BJ (cell line): ENCODE results near the gene RECQL. TPM values are rescaled to one million over a fixed set of nuclear protein-coding genes. Genes with fewer than 3 reads are reported as not detected.

Source experiments
- CTCF ChIA-PET: fragments of 350-600 bp; formaldehyde crosslinking; extraction: SDS; loops from one replicate; lab custom pipeline; 2021; ENCODE audit warnings: antibody characterized with exemption, inconsistent platforms; lab: Yijun Ruan, JAX
- POLR2A ChIA-PET: fragments of 300-600 bp; sonication (Branson Sonifier 250); formaldehyde crosslinking; extraction: SDS; loops from one replicate; lab custom pipeline; 2021; ENCODE audit warnings: antibody characterized with exemption; lab: Charles Lee
- DNase-seq: peaks from one replicate; pipeline ENCODE4 v3.0.0-alpha.2; 2011; ENCODE audit warnings: low read depth
- H3K27me3 ChIP-seq: 2 replicates; pipeline ENCODE4 v1.6.0; 2011; ENCODE audit warnings: low read length; ENCODE audit not compliant: control insufficient read depth, insufficient read depth
- H3K36me3 ChIP-seq: 2 replicates; pipeline ENCODE4 v1.5.1; 2011; ENCODE audit warnings: low read length; ENCODE audit not compliant: control insufficient read depth, insufficient read depth
- H3K4me3 ChIP-seq: 2 replicates; pipeline ENCODE4 v1.5.1; 2011; ENCODE audit warnings: low read depth, mild to moderate bottlenecking, control low read depth, low read length
- polyA plus RNA-seq: library from polyadenylated mRNA; depleted of rRNA; stranded (reverse); fragments of >200 nt; gene quantifications from 2 replicates; pipeline ENCODE4 v1.2.3, GENCODE V29; 2011
- TF ChIP-seq, protein P1 (sequence below): IDR thresholded peaks from 2 replicates; pipeline ENCODE4 v1.5.1; 2011; ENCODE audit warnings: low read depth, mild to moderate bottlenecking, control low read depth, inconsistent platforms, low read length, moderate library complexity; ENCODE audit not compliant: insufficient read depth

Gene RECQL
- polyA plus RNA-seq, 1 experiment, result 17.6 TPM

DNA sequence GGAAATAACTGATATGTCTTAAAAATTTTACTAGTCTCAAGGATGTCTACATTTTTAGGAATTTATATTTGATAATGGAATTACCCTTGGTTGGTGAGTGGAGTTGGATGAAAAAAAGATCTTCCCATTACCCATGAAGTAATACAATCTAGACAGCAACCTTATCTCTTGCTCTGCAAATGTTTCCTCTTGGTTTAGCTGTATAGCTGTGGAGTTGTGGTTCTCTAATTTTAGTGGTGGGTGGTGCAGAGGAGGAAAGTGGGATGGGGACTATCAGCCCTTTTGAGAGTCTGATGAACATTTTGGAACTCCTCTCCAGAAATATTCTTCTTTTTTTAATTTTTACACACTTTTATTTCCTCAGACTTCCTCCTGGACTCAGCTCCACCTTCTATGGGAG is 41.7 kb upstream of the RECQL start:
- TF ChIP-seq, protein P1, sequence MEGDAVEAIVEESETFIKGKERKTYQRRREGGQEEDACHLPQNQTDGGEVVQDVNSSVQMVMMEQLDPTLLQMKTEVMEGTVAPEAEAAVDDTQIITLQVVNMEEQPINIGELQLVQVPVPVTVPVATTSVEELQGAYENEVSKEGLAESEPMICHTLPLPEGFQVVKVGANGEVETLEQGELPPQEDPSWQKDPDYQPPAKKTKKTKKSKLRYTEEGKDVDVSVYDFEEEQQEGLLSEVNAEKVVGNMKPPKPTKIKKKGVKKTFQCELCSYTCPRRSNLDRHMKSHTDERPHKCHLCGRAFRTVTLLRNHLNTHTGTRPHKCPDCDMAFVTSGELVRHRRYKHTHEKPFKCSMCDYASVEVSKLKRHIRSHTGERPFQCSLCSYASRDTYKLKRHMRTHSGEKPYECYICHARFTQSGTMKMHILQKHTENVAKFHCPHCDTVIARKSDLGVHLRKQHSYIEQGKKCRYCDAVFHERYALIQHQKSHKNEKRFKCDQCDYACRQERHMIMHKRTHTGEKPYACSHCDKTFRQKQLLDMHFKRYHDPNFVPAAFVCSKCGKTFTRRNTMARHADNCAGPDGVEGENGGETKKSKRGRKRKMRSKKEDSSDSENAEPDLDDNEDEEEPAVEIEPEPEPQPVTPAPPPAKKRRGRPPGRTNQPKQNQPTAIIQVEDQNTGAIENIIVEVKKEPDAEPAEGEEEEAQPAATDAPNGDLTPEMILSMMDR, result no peak
- H3K4me3 ChIP-seq, result no peak overlapping the region
- peaks cover 2% of the 10 kb centered on the region; the same call in 1 of the 2 replicates for H3K27me3 ChIP-seq
- CTCF ChIA-PET, result interaction anchor here (0.9 to 1.2 kb wide), 2 partner anchors 10 to 12 kb away, joined by 3 read pairs; no protein-coding TSS in a partner anchor
- POLR2A ChIA-PET, result no interaction called here
- H3K36me3 ChIP-seq, result no peaks in the 10 kb centered on the region
- DNase-seq, result no peak

- POLR2A ChIA-PET, result no interaction called here
- TF ChIP-seq, protein P1, result no peak
- DNase-seq, result no peak
- CTCF ChIA-PET, result interaction anchor here (0.9 kb wide), 1 partner anchor 9 kb away, joined by 3 read pairs; no protein-coding TSS in a partner anchor
- Histone ChIP-seq H3K27me3 (peaks cover 2% of the 10 kb centered on the region; the same call in 1 of the 2 replicates), H3K4me3 (no peak overlapping the region), H3K36me3 (no peaks in the 10 kb centered on the region)
Measured at GRCh38 chr12:21542403-21542802, 41.0 kb upstream of the RECQL start.

DNA sequence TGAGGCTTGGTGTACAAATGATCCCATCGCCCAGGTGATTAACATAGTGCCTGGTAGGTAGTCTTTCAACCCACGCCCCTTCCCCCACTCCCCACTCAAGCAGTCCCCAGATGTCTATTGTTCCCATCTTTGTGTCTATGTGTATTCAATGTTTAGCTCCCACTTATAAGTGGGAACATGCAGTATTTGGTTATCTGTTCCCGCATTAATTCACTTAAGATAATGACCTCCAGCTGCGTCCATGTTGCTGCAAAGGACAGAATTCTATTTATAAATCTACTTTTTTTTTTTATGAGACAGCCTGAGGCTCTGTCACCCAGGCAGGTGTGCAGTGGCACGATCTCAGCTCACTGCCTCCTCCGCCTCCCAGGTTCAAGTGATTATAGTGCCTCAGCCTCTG is 40.3 kb upstream of the RECQL start:
- TF ChIP-seq, protein P1, result no peak
- H3K27me3 ChIP-seq, result peaks cover 2% of the 10 kb centered on the region; the same call in 1 of the 2 replicates
- ChIA-PET CTCF (no interaction called here), POLR2A (no interaction called here)
- no peaks in the 10 kb centered on the region for H3K36me3 ChIP-seq
- no peak for DNase-seq
- no peak overlapping the region for H3K4me3 ChIP-seq

GRCh38 chr12:21539797-21540196 is 38.4 kb upstream of the RECQL start:
- TF ChIP-seq, protein P1, result no peak
- CTCF ChIA-PET, result interaction anchor here (0.6 kb wide), 1 partner anchor 29 kb away, joined by 3 read pairs; no protein-coding TSS in a partner anchor
- DNase-seq, result no peak
- Histone ChIP-seq H3K36me3 (no peaks in the 10 kb centered on the region), H3K4me3 (no peak overlapping the region), H3K27me3 (peaks cover 2% of the 10 kb centered on the region; the same call in 1 of the 2 replicates)
- POLR2A ChIA-PET, result no interaction called here

DNA sequence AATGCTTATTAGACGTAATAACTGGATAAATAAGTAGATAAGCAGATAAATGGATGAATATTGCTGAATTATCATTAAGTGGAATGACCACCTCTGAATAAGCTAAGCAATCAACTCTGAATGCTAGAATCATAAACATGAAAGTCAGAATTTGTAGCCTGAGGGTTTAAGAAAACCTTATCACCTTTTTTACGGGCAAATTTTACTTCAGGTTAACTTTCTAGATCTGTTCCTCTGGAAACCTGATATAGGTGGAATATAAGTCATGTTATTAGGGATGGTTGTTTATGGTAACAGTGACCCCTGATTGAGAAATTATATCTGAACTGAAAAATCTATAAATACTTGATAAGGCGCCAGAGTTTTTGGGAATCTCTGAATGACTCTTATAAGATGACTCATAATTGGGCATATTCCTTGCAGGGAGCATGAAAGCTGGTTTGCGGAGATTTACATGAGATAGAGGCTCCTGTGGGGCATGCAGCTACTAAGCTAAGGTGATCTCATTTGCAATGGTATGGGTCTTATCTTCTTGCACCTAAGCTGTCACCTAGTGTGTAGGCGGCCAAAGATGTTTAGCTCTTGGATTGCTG is 36.7 kb upstream of the RECQL start:
- TF ChIP-seq, protein P1, result no peak
- no peak overlapping the region for H3K4me3 ChIP-seq
- no peaks in the 10 kb centered on the region for H3K36me3 ChIP-seq
- DNase-seq, result no peak
- H3K27me3 ChIP-seq, result peaks cover 2% of the 10 kb centered on the region; the same call in 1 of the 2 replicates
- ChIA-PET CTCF (no interaction called here), POLR2A (no interaction called here)
